AG10803 (cell line): ENCODE measurements around the gene NIPAL3.
"Not testable (repeated sequence)": the region's sequence is repeated elsewhere in the genome, so short reads cannot be mapped to it uniquely, and the experiment has no call there.

Source experiments
- DNase-seq: peaks from one replicate; pipeline ENCODE4 v3.0.0; 2010; ENCODE audit warnings: low read depth
- H3K4me3 ChIP-seq: 2 replicates; pipeline ENCODE4 v1.5.1; 2011; ENCODE audit warnings: mild to moderate bottlenecking, low read length, control low read depth
- CTCF ChIP-seq: conservative IDR thresholded peaks from 2 replicates; pipeline ENCODE4 v1.5.1; 2011; ENCODE audit warnings: mild to moderate bottlenecking, low read length, control low read depth, inconsistent platforms

Gene NIPAL3

GRCh38 chr1:24516506-24516905, 100.9 kb downstream of the NIPAL3 start:
- no peak overlapping the region for H3K4me3 ChIP-seq
- no peak for TF ChIP-seq CTCF

GRCh38 chr1:24517898-24518297, 102.3 kb downstream of the NIPAL3 start:
- TF ChIP-seq CTCF, result no peak
- DNase-seq, result no peak
- no peak overlapping the region for H3K4me3 ChIP-seq

More at GRCh38 chr1:24516506-24516905, 100.9 kb downstream of the NIPAL3 start:
- DNase-seq, result no peak

GRCh38 chr1:24520282-24520681, 104.7 kb downstream of the NIPAL3 start:
- not testable (repeated sequence) for DNase-seq, H3K4me3 ChIP-seq
